Upper lobe of left lung (tissue), 6 donors: ENCODE data around the gene FLRT2. TPM values are rescaled to one million over a fixed set of nuclear protein-coding genes. Genes with fewer than 3 reads are reported as not detected.

Experiments used
- ATAC-seq, 2 donors: fragments of 200-7000 bp; cut with Tn5 transposase; one replicate each; pipeline ENCODE4 v1.9.1; 2022; ENCODE audit warnings: mild to moderate bottlenecking in 2 of 2, moderate library complexity in 2 of 2; ENCODE audit not compliant: low FRiP score in 2 of 2
- DNase-seq, 2 donors: peaks; one replicate each; pipeline ENCODE4 v3.0.0-alpha.2; 2019 to 2020
- H3K27ac ChIP-seq, 4 donors: fragments of 200-600 bp; sonication (generic); one replicate each; pipeline ENCODE4 v1.5.1; 2016 to 2019
- H3K27me3 ChIP-seq, 4 donors: fragments of 200-600 bp; sonication (generic); one replicate each; pipeline ENCODE4 v1.5.1; 2017 to 2019
- H3K36me3 ChIP-seq, 4 donors: fragments of 200-600 bp; sonication (generic); one replicate each; pipeline ENCODE4 v1.5.1; 2016 to 2019
- H3K4me1 ChIP-seq, 4 donors: fragments of 200-600 bp; sonication (generic); one replicate each; pipeline ENCODE4 v1.5.1; 2018 to 2019
- H3K4me3 ChIP-seq, 4 donors: fragments of 200-600 bp; sonication (generic); one replicate each; pipeline ENCODE4 v1.5.1; 2017 to 2019; ENCODE audit warnings: mild to moderate bottlenecking in 2 of 4, moderate library complexity in 1 of 4
- H3K9me3 ChIP-seq, 4 donors: fragments of 200-600 bp; sonication (generic); one replicate each; pipeline ENCODE4 v1.5.1; 2018 to 2019
- EP300 ChIP-seq, 4 donors: sonication (generic); formaldehyde crosslinking; IDR thresholded peaks; one replicate each; pipeline ENCODE4 v1.5.1; 2017; ENCODE audit warnings: antibody characterized with exemption in 4 of 4, control low read depth in 2 of 4
- POLR2A ChIP-seq, 4 donors: fragments of 450-650 bp; IDR thresholded peaks; one replicate each; pipeline ENCODE4 v1.5.1; 2016 to 2017; ENCODE audit warnings: antibody characterized with exemption in 4 of 4, mild to moderate bottlenecking in 2 of 4
- POLR2AphosphoS5 ChIP-seq, 2 donors: sonication (generic); formaldehyde crosslinking; IDR thresholded peaks; one replicate each; pipeline ENCODE4 v1.5.1; 2017; ENCODE audit warnings: antibody characterized with exemption in 2 of 2
- WGBS, 2 donors: methylation state at CpG; one replicate each; pipeline ENCODE4 v1.1.5; 2017 to 2018; 5-methylcytosine and 5-hydroxymethylcytosine counted together
- total RNA-seq, 6 donors: library from RNA; depleted of rRNA in 4 of 6; stranded (reverse); fragments of >200 nt in 4 of 6; gene quantifications; one replicate each; pipeline versions ENCODE4 v1.1.0 to v1.2.1, GENCODE V29; 2016 to 2021
- TF ChIP-seq, protein P1 (sequence below), 6 experiments: fragments of 450-650 bp in 4 of 6; fragments of 200-600 bp in 2 of 6; sonication (generic) in 2 of 6; IDR thresholded peaks; one replicate each; pipeline ENCODE4 v1.5.1; 2016 to 2019; ENCODE audit warnings: antibody characterized with exemption in 6 of 6
- donor health status: DM: no; HTN: no; CAD: no; lungs with moderate emphysema.
- donor health status: DM: no; HTN: yes; CAD: no; lungs with severe emphysema.

FLRT2 gene
- total RNA-seq, 6 donors from 2014 or later = 0.91 to 24.1 (median 5.0) TPM

DNA sequence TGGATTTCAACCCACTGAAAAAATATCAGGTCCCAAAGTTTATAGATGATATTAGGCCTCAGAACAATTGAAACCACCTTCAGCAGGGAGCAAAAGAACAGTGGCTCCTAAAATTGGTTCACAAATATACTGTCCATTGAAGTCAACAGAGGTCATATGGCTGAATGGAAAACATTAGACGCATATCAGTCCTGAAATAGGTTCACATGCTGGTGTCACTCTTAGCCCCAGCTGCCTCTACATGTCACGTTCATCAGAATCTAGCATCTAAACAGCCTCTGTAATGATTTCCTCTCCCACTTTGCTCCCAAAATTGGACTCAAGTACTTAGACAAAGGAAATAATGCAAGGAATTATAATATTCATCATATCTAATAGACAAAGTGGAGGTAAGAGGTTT is 8.7 kb downstream of the FLRT2 start:
- H3K27me3 ChIP-seq = peaks cover 0 to 11% (median 3%) of the 10 kb centered on the region in 4 donors
- peaks cover 0 to 6% (median 1%) of the 10 kb centered on the region in 4 donors for H3K4me1 ChIP-seq
- ATAC-seq = no peak
- H3K36me3 ChIP-seq = no peaks in the 10 kb centered on the region
- no peak overlapping the region for H3K4me3 ChIP-seq
- no peak for DNase-seq
- no peak overlapping the region for H3K27ac ChIP-seq
- 74 to 90% methylated on average over 2 of the region's 2 CpGs for WGBS, 2 donors
- TF ChIP-seq EP300 (IDR thresholded peaks at IDR 0.05) = no peak
- TF ChIP-seq POLR2A (IDR thresholded peaks at IDR 0.05) = no peak
- no peak for TF ChIP-seq POLR2AphosphoS5 (IDR thresholded peaks at IDR 0.05)
- TF ChIP-seq, protein P1, sequence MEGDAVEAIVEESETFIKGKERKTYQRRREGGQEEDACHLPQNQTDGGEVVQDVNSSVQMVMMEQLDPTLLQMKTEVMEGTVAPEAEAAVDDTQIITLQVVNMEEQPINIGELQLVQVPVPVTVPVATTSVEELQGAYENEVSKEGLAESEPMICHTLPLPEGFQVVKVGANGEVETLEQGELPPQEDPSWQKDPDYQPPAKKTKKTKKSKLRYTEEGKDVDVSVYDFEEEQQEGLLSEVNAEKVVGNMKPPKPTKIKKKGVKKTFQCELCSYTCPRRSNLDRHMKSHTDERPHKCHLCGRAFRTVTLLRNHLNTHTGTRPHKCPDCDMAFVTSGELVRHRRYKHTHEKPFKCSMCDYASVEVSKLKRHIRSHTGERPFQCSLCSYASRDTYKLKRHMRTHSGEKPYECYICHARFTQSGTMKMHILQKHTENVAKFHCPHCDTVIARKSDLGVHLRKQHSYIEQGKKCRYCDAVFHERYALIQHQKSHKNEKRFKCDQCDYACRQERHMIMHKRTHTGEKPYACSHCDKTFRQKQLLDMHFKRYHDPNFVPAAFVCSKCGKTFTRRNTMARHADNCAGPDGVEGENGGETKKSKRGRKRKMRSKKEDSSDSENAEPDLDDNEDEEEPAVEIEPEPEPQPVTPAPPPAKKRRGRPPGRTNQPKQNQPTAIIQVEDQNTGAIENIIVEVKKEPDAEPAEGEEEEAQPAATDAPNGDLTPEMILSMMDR (IDR thresholded peaks at IDR 0.05) = no peak
- H3K9me3 ChIP-seq = no peaks in the 10 kb centered on the region

DNA sequence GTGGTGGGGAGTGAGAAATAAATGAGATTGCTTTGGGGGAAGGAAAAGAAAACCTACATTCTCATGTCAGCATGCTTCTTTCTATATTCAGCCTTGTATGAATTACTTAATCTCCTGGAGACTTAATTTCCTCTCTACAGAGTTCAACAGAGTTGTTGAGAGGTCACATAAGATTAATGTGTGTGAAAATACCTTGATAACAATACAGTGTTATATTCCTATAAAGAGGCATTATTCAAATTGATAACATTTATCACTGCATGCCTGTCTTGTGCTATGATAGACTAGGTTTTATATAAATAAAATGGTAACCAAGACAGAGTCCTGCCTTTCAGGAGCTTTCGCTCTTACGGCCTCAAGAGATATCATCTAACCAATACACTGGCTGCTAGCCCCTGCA is 9.6 kb downstream of the FLRT2 start:
- Histone ChIP-seq H3K4me3 (no peak overlapping the region), H3K4me1 (no peaks in the 10 kb centered on the region), H3K9me3 (no peaks in the 10 kb centered on the region), H3K27ac (no peak overlapping the region), H3K36me3 (no peaks in the 10 kb centered on the region), H3K27me3 (peaks cover 0 to 5% (median 0%) of the 10 kb centered on the region in 4 donors)
- 95 to 97% methylated on average over 2 of the region's 2 CpGs for WGBS, 2 donors
- ATAC-seq = no peak
- no peak for DNase-seq
- TF ChIP-seq EP300 (IDR thresholded peaks at IDR 0.05) = no peak
- TF ChIP-seq, protein P1 (IDR thresholded peaks at IDR 0.05) = no peak
- TF ChIP-seq POLR2AphosphoS5 (IDR thresholded peaks at IDR 0.05) = no peak
- no peak for TF ChIP-seq POLR2A (IDR thresholded peaks at IDR 0.05)

DNA sequence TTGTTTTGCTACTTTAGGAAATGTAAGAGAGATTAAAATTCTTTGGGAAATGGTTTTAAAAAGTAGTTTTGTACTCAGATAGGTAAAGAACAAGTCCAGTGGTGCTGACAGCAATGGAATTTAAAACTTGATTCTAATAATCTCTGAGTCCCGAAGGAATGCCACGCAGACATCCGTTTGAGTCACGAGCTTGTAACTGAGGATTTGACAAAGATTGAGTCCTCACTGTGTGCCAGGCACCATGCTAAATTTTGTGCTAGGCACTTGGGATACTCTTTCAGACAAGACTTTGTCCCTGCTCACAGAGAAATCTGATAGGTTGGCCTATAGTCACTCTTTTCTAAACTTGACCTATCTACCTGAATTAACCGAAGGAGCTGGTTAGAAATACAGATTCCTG is 12.7 kb downstream of the FLRT2 start:
- WGBS, 2 donors = 87 to 91% methylated on average over 5 of the region's 5 CpGs
- TF ChIP-seq POLR2AphosphoS5 (IDR thresholded peaks at IDR 0.05) (no peak), EP300 (IDR thresholded peaks at IDR 0.05) (no peak)

DNA sequence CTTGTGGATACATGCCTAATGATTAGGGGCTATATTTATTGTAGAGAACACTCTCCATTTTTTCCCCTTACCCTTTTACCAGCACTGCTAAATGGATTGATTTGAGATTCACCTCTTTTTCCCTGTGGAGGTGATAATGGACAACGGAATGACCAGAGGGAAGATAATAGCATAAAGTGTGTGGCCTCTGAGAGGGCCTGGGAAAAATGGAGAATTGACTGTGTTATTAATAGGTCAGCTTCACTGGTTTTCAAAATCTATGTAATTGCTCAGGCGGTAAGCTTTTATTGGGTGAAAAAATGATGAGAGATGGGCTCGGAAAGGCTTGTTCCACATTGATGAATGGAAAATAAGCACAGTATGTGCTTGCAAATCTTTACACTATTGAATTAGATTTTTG is 15.8 kb downstream of the FLRT2 start:
- no peak for DNase-seq
- 89 to 91% methylated on average over 3 of the region's 3 CpGs for WGBS, 2 donors
- Histone ChIP-seq H3K27ac (no peak overlapping the region), H3K9me3 (no peaks in the 10 kb centered on the region), H3K36me3 (no peaks in the 10 kb centered on the region), H3K4me3 (no peak overlapping the region), H3K27me3 (no peaks in the 10 kb centered on the region), H3K4me1 (no peaks in the 10 kb centered on the region)
- ATAC-seq = no peak
- TF ChIP-seq EP300 (IDR thresholded peaks at IDR 0.05) (no peak), POLR2A (IDR thresholded peaks at IDR 0.05) (no peak), POLR2AphosphoS5 (IDR thresholded peaks at IDR 0.05) (no peak)
- TF ChIP-seq, protein P1 (IDR thresholded peaks at IDR 0.05) = no peak

More for the DNA sequence above, 12.7 kb downstream of the FLRT2 start:
- no peak for DNase-seq
- no peaks in the 10 kb centered on the region for H3K9me3 ChIP-seq
- ATAC-seq = no peak
- H3K27ac ChIP-seq = no peak overlapping the region
- no peak overlapping the region for H3K4me3 ChIP-seq
- no peaks in the 10 kb centered on the region for H3K27me3 ChIP-seq
- no peaks in the 10 kb centered on the region for H3K4me1 ChIP-seq
- H3K36me3 ChIP-seq = no peaks in the 10 kb centered on the region

DNA sequence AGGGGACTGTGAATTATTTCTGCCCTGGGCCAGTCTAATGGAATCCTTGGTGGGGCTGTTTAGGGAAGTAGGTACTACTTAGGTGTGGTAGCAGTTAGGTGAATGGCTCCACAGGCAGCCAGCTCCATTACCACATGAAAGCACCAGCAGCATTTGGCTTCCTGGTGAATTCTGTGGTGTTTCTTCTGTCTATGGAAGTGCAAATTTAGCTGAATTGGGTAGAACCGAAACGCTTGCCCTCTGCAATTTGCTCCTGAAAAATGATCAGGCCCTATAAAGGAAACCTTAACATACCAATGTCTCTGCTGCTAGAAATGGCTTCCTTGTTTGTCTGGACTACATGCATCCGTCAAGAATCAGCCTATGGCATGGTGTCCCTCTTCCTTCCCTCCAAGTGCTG is 16.4 kb downstream of the FLRT2 start:
- no peak overlapping the region for H3K4me3 ChIP-seq
- no peak for ATAC-seq
- TF ChIP-seq POLR2A (IDR thresholded peaks at IDR 0.05) (no peak), EP300 (IDR thresholded peaks at IDR 0.05) (no peak), POLR2AphosphoS5 (IDR thresholded peaks at IDR 0.05) (no peak)
- TF ChIP-seq, protein P1 (IDR thresholded peaks at IDR 0.05) = no peak
- H3K4me1 ChIP-seq = no peaks in the 10 kb centered on the region
- 62 to 90% methylated on average over 3 of the region's 3 CpGs for WGBS, 2 donors
- no peaks in the 10 kb centered on the region for H3K36me3 ChIP-seq
- H3K27me3 ChIP-seq = no peaks in the 10 kb centered on the region
- no peaks in the 10 kb centered on the region for H3K9me3 ChIP-seq
- no peak for DNase-seq
- no peak overlapping the region for H3K27ac ChIP-seq
